Ramos (cell line): ENCODE measurements around the gene MOB2.

Experiments
- in situ Hi-C: fragments of 300-500 bp; cut with MboI; formaldehyde crosslinking; loops from one replicate; pipeline ENCODE4 v1.14.3; 2022; ENCODE audit warnings: low sequenced_read_pairs; ENCODE audit not compliant: unreplicated experiment

The MOB2 gene

GRCh38 chr11:1490651-1491050 lies 4.1 kb upstream of the MOB2 start:
- in situ Hi-C loops = no loop called here

- in situ Hi-C loops = no loop called here
Observed at GRCh38 chr11:1488575-1489180, 2.1 kb upstream of the MOB2 start.

- in situ Hi-C loops = no loop called here
Observed at GRCh38 chr11:1487851-1488574, 1.4 kb upstream of the MOB2 start.

- in situ Hi-C loops = no loop called here
Observed at GRCh38 chr11:1487091-1487850, 692 bp upstream of the MOB2 start.

DNA sequence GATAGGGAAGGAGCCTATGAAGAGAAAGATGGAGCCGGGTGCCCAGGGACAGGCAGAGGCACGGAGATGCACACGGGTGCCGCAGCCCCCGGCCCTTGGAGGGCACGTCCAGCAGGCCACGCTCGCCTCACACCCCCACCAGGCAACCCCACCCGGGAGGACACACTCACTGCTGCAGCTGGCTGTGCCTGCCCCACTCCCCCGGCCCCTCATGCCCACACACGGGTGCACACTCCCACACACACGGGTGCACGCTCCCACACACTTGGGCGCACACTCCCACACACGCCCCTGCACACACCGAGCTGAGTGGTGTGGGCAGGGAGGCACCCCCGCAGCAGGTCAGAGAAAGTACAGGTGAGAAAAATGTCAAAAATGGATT lies 1.1 kb downstream of the MOB2 start:
- in situ Hi-C loops = no loop called here

- in situ Hi-C loops = no loop called here
Observed at GRCh38 chr11:1484695-1485503, 1.7 kb downstream of the MOB2 start.

- in situ Hi-C loops = no loop called here
Observed at GRCh38 chr11:1484061-1484671, 2.4 kb downstream of the MOB2 start.

DNA sequence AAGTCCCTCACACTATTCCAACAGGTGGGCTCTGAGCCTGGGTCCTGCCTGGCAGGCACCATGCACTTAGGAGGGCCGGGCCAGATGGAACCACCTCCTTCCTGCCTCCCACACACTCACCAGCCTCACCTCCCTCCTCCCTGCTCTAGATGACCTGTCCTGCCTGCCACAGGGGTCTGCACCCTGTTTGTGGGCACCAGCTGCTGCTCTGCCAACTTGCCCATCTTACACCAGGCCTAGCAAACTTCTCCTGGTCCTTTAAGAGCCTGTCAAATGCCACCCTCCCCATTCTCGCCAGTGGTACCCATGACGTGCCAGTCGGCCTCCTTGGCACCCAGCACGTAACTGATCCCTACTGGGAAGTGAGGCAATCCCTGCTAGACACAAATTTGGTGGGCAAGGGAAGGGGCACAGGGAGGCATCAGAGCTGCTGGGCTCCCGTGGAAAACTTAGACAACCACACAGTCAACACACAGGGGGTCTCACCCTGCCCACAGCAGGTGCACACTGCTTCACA lies 3.1 kb downstream of the MOB2 start:
- in situ Hi-C loops = no loop called here

DNA sequence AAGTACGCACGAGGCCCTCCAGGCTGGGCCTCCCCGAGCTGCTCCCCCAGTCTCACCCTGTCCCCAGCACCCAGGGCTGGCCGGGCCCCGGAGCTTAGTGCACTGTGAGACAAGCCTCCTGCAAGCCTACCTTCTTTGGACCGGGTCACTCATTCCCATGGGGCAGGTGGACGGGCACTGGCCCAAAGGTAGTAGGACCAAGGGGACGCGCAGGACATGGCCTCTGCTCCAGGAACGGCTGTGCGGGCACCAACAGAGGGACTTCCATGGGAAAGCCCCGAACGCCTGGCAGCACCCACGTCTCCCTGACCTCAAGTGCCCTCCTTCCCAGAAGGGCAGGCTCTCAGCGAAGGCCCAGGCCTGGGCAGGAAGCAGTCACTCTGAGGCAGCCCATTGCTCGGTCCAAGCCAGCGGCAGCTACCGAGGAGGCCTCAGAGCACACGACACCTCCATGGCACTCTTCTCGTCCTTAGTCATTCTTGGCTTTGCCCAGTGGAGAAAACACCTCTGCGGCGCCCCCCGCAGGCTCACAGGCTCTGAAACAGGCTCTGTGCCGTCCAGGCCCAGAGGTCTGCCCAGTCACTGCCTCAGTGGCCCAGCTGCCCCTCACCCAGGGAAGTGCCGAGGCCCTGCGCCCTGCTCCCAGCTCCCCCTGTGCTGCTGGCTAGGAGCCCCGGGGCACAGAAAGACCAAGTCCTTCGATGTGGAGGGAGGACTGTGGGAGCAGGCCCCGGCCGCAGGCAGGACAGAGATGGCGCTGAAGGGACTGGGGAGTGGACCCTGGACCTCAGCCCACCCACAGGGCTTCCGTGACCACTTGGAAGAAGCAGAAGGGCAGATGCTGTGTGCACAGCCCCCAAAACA lies 3.8 kb downstream of the MOB2 start:
- in situ Hi-C loops = no loop called here

GRCh38 chr11:1481861-1482441 lies 4.6 kb downstream of the MOB2 start:
- in situ Hi-C loops = no loop called here

GRCh38 chr11:1481483-1481825 lies 5.1 kb downstream of the MOB2 start:
- in situ Hi-C loops = no loop called here

DNA sequence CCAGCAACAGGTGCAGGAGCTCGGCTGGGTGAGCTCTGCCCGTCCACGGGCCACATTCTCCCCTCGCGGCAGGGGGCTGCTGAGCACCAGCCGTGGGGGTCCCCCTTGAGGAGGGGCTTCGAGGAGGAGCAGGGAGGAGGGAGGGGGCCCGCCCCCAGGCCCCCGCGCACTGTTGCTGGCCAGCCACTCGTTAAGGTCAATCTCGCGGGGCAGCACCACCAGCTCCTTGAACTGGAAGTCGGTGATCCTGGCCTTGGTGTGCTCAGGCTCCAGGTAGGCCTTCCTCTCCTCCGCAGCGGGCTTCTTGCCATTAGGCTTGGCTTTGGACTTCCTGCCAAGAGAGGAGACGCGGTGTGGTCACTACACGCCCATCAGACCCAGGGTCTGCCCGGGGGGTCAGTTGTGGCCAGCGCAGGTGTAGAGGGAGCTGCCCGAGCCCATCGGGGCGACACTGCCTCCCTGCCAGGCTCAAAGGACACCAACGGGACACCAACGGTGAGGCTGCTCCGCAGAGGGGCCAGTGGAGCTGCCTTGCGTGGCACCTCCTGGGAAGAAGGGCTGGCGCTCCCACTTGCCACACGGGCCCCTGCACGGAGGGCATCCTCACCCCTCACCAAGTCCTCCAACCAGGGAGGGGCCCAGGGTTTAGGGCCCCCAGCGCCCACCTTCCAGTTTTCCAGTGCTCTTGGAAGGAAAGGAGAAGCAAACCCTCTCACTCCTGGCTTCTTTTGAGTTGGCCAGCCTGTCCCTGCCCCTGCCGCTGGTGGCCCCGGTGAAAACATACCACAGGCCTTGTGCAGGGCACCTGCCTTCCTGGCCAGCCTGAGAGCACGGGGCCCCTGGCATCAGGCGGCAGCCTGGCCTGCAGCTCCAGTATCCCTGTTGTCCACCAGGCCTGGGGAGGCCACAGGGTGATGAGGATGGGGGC lies 5.8 kb downstream of the MOB2 start:
- in situ Hi-C loops = no loop called here

GRCh38 chr11:1480191-1480554 lies 6.4 kb downstream of the MOB2 start:
- in situ Hi-C loops = no loop called here

GRCh38 chr11:1479678-1480118 lies 6.9 kb downstream of the MOB2 start:
- in situ Hi-C loops = no loop called here

DNA sequence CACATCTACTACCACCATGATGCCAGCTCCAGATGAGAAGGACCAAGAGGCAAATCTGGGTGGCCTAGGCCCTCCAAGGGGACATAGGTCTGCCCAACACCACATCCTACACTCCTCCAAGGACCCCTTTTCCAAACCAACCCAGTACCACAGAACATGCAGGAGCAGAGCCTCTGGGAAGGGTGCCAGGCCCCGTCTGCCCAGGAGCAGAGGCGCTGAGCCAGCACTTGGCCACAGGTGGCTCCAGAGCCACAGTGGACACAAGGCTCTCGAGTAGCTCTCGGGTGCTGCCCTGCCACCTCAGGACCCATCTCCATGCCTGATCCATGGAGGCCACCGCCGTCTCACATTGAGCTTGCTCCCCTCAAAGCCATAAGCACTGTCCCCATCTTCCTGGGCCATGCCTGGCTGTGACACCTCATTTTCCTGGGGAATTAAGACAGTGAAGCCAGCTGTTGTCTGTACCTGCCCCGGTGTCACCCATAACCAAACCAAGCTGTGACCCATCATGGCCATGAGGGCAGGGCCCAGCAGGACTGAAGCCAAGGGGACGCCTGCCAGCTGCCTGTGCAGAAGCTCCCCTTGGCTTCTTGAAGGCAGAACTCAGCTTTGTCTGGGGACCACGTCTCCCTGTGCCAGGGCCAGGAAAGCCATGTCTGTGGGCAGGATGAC lies 7.4 kb downstream of the MOB2 start:
- in situ Hi-C loops = no loop called here

GRCh38 chr11:1478544-1478943 lies 8.0 kb downstream of the MOB2 start:
- in situ Hi-C loops = no loop called here

GRCh38 chr11:1478011-1478410 lies 8.6 kb downstream of the MOB2 start:
- in situ Hi-C loops = no loop called here
